Measurements from ENCODE around the gene HMGB4. TPM values are rescaled to one million over a fixed set of nuclear protein-coding genes. Genes with fewer than 3 reads are reported as not detected.

HMGB4 gene
- total RNA-seq, 4 donors from 2014 or later = not detected

DNA sequence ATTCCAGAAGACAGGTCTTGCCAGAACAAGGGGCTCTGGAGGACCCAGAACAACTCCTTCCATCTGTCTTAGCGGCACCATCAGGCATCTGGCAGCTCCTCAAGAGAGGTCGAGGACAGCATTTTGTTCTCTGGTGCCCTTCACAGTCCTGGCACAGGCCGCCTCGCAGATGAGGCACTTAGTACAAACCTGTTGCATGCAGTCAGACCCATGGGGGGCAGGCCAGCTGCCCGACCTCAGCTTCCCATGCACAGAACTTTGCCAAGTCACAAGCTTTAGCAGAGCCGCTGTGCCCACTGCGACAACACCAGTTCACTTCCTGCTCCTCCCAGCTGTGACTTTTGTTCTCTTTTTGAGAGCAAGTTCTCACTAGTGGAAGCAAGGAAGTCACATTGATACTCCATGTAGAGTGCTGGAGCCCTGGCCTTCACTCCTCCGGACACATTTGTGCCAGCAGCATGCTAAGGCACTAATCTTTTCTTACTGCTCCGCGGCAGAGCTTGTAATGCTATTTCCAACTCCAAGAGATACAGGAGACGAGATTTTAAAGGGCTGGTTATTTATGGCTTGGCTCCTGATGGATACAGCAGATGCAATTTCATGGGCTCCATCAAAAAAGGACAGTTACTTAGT is 44.6 kb downstream of the HMGB4 start:
- Histone ChIP-seq H3K4me3 (no peak overlapping the region), H3K27ac (no peak overlapping the region), H3K36me3 (no peaks in the 10 kb centered on the region), H3K27me3 (no peaks in the 10 kb centered on the region), H3K9me3 (no peaks in the 10 kb centered on the region), H3K4me1 (no peaks in the 10 kb centered on the region)
- in situ Hi-C loops (cut with MboI; ENCODE audit: low sequenced_read_pairs in 4 of 4) = no loop called here
- DNase-seq (no peak), ATAC-seq (no peak)
- intact Hi-C loops (cut with DNase I; ENCODE audit: low total_unique reads) = no loop called here
- no peak for TF ChIP-seq POLR2A (IDR thresholded peaks at IDR 0.05)
- no peak for TF ChIP-seq CTCF (IDR thresholded peaks at IDR 0.05 in 4 of 5, conservative IDR thresholded peaks at IDR 0.05 in 1 of 5)
